Measurements from ENCODE around the gene CDA.

CDA gene

DNA sequence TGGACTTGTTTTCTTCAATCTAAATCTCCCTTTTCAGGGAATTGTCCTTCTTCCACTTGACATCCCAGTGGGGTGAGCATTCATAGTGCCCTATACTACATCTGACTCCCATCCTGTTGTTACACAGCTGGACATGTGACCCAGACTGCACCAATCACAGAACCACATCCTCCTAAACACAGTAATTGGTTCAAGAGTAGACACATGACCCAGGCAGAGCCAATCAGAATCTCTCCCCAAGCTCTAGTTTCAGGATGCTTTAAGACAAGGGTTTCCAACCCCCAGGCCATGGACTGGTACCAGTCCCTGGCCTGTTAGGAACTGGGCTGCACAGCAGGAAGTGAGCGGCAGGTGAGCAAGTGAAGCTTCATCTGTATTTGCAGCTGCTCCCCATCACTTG is 77.9 kb downstream of the CDA start:
- H3K27ac ChIP-seq (ENCODE audit: extremely low read depth, low read depth, low read length), result no peak overlapping the region
- H3K4me1 ChIP-seq (ENCODE audit: control insufficient read depth, insufficient read depth, low read length), result no peaks in the 10 kb centered on the region
- H3K9me3 ChIP-seq (ENCODE audit: control insufficient read depth, insufficient read depth, low read depth, low read length), result no peaks in the 10 kb centered on the region
- CTCF ChIA-PET, result interaction anchor here (0.8 to 2.7 kb wide), 2 partner anchors 33 to 528 kb away, joined by 3 to 10 read pairs; partner anchors contain the start of gene PINK1
- peaks cover 0 to 3% of the 10 kb centered on the region in 2 experiments; a peak in 1 of 3 replicates for H3K36me3 ChIP-seq (ENCODE audit: control insufficient read depth in 2 of 2, insufficient read depth in 1 of 2, low read length in 2 of 2)
- TF ChIP-seq SP2 (tag by site-specific recombination; IDR thresholded peaks at IDR 0.05), result 0 out of 2 replicates have a peak, but pooled peaks have one; percentile 21
- TF ChIP-seq ZSCAN23 (tag by site-specific recombination; IDR thresholded peaks at IDR 0.05), result no peak
- TF ChIP-seq, protein P1, sequence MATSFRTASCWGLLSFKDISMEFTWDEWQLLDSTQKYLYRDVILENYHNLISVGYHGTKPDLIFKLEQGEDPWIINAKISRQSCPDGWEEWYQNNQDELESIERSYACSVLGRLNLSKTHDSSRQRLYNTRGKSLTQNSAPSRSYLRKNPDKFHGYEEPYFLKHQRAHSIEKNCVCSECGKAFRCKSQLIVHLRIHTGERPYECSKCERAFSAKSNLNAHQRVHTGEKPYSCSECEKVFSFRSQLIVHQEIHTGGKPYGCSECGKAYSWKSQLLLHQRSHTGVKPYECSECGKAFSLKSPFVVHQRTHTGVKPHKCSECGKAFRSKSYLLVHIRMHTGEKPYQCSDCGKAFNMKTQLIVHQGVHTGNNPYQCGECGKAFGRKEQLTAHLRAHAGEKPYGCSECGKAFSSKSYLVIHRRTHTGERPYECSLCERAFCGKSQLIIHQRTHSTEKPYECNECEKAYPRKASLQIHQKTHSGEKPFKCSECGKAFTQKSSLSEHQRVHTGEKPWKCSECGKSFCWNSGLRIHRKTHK (tag by site-specific recombination; IDR thresholded peaks at IDR 0.05), result no peak
- H3K4me3 ChIP-seq (ENCODE audit: low read depth, low read length), result no peak overlapping the region
- POLR2A ChIA-PET, result interaction anchor here (0.9 to 1.9 kb wide), 2 partner anchors 33 to 120 kb away, joined by 4 to 5 read pairs; partner anchors contain the start of gene HP1BP3

All from HEK293 (cell line).